GM21619 (cell line): Measurements from ENCODE around the gene PREP.
"Not testable (repeated sequence)": the region's sequence is repeated elsewhere in the genome, so short reads cannot be mapped to it uniquely, and the experiment has no call there.

Experiments
- ATAC-seq: cut with Tn5 transposase; IDR thresholded peaks from one replicate; pipeline ENCODE4 v1.9.1; 2021; ENCODE audit not compliant: unreplicated experiment

Gene PREP

GRCh38 chr6:105346052-105346451 is 56.8 kb downstream of the PREP start:
- no peak for ATAC-seq

DNA sequence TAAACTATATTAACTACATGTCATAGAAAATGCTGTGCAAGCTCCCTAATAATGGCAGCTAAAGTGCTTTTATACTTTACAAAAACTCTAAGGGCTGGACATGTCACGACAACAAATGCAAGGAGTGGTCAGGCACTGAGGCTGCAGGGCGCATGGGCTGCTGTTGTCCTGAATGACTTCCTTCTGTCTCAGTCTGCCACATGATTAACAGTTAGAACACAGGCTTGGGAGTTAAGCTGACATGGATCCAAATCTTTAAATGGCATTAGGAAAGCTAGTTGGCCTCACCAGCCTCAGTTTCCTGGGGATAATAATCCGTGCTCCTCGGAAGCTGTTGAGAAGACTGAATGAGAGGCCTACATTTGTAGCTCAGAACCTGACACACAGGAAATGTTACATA is 57.4 kb downstream of the PREP start:
- ATAC-seq = no peak

DNA sequence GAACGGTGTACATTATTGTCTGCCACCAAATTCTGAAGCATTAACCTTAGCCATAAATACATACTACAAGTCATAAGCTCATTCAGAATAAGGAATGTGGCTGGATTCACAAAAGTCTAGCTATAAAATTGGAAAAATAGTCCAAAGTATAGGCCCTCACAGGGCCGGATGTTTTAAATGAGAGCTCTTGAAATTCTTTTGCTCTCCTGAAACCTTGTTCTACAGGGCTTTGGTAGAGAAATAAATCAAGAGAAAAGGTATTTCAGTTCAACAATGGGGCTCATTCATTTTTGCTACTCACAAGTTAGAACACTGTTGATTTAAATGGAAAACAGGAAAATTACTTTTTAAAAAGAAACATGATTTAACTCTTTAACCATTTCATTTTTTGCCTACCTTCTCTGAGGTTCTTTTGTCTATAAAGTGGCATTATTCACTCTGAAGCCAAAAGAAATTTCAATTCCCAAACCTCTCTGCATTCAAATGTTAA is 58.0 kb downstream of the PREP start:
- ATAC-seq = no peak

DNA sequence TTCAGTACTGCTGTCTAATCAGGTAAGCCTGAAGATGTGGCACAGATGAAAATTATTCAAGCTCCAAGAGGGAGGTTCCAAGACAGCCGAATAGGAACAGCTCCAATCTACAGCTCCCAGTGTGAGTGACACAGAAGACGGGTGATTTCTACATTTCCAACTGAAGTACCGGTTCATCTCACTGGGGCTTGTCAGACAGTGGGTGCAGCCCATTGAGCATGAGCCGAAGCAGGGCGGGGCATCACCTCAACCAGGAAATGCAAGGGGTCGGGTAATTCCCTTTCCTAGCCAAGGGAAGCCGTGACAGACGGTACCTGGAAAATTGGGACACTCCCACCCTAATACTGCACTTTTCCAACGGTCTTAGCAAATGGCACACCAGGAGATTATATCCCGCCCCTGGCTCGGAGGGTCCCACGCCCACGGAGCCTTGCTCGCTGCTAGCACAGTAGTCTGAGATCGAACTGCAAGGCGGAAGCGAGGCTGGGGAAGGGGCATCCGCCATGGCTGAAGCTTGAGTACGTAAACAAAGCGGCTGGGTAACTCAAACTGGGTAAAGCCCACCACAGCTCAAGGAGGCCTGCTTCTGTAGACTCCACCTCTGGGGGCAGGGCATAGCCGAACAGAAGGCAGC is 64.4 kb downstream of the PREP start:
- ATAC-seq = not testable (repeated sequence)

DNA sequence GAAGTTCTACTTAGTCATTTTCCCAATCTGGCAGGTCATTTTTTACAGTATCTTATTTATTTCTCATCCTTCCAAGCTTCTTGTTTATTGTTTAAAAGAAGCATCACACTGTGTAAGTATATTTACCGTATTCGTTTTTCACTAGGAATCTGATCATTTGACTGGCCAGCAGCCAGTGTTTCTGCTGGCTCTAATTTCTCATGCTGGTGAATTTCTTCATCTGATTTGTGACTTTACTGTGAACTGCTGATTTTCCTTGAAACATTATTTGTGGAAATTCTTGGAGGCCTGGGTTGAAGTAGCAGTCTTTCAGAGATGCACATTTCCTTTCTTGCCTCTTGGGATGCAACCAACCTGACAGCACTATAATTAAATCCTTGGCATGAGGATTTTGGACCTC is 65.9 kb downstream of the PREP start:
- ATAC-seq = no peak

DNA sequence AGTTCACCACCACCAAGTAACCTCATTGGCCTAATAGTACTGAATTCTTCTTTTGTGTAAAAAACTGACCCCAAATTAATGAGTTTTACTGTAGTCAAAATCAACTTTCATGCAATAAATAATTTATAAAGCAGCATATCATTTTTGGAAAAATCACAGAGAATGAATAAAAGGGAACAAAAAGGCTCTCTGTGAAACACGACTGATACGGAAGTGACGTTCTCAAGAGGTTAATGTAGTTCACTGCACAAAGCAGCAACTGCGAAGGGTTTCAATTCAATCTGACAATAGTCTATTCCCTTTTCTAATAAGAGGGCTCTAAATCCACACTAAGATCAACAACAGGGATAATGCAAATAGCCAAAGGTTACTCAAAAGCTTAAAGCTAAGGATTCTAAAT is 70.3 kb downstream of the PREP start:
- ATAC-seq = no peak

DNA sequence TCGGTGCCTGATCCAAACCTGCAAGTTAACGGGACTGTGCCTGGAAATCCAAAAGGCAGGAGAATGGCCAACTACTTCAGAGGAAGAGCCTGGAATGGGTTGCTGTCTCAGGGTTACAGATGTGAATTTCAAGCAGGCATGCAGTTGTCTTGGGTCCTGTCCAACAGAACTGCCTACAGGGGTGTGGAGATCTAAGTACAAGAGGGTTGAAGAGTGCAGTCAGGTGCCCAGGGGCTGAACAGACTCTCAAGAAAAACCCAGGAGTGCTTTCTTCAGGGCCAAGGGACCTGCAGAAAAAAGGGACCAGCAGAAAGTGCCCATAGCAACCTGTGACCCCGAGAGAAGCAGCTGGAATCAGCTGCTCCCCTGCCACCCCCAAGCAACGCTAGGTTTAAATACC is 71.0 kb downstream of the PREP start:
- ATAC-seq = no peak

DNA sequence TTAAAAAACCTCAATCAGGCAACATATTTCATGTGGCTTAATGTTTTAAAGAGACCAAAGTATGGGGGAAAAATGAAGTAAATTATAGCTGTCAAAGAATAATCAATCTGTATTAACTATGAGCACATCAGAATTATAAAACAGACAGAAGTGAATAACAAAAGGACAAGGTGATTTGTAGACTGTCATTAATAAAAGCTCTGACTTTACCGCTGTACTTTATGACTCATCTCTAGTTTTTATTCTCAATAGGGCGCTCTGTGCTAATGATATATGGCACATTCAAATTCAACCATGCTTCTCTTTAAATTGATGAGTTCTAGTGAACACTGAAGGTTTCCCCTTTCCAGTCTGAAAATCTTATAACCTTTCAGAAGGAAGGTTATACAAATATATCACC is 72.0 kb downstream of the PREP start:
- ATAC-seq = no peak

DNA sequence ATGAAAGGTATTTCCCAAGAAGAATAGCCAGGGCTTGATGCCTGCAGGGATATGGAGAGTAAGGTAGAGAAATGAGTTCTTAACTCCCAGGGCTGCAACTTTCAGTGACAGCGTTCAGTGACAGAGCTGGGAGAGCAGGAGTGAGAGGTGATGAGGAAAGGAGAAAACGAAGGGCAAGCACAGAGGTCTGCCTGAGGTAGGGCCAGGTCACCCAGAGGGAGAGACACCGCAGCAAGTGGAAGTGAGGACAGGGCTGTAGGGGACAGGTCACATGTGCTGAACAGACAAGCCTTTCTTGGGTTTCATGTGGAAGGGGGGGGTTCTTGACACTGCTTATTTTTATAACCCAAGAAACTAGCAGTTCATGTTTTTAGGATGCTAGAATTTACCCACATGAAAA is 72.5 kb downstream of the PREP start:
- no peak for ATAC-seq

DNA sequence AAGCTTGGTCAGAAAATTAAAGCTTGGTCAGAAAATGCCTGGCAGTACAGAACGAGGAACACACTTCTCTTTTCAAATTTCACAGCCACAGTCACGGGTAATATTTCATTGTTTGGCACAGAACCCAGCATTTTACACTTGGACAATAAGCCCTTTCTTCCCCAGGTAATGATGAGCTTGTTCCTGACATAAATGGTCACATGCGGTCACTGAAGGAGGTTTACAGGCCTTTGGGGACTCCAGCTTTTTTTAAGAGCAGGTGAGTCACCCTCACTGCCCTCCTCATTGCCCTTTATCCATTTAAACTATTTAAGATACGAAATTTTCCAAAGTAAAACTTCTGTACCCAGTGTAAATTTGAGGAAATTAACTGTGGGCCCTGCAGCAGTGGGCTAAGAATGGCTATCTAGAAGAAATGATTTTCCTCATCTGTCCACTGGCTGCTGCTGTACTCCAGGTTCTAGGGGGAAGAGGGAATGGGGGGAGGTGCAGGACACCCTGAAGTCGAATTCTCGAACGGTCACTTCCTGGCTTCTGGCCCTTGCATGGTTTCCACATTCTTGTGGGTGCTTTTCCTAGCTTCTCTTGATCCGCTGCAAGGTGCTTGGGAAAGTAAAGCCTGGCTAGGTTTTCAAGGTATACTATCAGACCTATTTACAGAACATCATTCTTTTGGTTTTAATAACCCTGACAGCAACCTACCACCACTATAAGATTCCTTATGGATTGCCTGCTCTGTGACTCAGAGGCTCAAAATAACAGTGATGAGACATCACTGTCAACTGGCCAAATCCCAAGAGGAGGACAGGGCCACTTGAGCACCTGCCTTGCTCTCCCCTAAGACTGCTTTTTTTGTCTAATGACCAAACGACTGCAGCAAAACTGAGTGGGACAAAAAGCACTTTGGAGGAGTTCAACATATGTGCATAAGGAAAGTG is 75.8 kb downstream of the PREP start:
- ATAC-seq = no peak

- ATAC-seq = no peak
These were observed 76.7 kb downstream of the PREP start for GRCh38 chr6:105326216-105326615.

- ATAC-seq = no peak
These were observed 78.4 kb downstream of the PREP start for GRCh38 chr6:105324386-105324950.

GRCh38 chr6:105322499-105323225 is 80.2 kb downstream of the PREP start:
- no peak for ATAC-seq

DNA sequence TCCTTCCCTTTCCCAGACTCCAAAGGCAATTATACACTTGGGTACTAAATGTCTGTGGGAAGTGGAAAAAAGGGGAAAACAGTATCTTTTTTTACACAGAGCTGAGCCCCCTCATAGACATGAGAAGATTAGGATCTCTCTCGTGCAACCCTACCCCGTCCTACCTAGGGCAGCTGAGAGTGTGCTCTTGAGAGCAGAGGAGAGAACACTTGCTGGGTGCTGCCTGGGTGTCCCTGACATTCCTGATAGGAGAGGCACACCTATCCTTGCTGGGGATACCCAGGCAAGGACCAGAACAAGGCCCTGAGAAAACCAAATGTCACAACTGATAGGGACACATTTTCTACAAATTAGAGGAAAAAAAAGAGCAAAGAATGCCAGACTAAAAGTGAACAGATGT is 81.2 kb downstream of the PREP start:
- ATAC-seq = no peak

DNA sequence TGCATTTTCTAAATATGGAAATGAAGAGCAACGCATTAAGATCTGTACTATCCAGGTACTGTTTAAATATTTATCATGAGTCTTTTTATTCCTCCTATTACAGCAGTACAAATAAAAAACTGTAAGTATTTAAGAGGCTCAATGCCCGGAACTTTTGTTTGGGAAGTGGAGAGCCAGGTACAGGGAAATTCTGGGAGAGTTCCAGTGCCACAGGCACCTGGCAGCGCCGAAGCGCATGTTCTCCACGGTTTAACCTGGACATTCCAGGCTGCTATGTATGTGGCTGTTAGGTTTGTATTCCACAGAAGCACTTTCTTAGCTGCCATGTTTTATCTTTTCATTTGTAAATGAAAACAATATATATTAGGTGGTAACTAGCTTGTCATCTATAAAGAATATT is 81.7 kb downstream of the PREP start:
- no peak for ATAC-seq

- no peak for ATAC-seq
These were observed 82.1 kb downstream of the PREP start for GRCh38 chr6:105320765-105321164.

DNA sequence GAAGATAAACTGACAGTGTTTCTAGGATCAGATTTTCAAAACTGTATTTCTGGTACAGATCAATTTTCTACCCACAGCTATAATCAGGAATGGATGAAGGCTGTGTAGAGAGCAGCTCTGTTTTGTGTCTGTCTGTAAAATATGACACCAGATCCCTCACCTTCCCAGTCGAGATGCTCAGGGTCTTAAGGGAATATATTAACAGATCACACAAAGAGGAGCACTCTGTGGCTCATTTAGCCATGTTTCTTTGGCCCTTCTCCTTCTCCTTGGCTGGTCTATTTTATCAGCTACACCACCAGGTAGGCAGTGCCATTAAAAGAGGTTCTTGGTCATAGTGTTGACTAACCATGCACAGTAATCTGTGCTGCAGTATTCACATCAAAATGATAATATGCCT is 82.6 kb downstream of the PREP start:
- no peak for ATAC-seq

GRCh38 chr6:105319331-105319730 is 83.6 kb downstream of the PREP start:
- no peak for ATAC-seq

DNA sequence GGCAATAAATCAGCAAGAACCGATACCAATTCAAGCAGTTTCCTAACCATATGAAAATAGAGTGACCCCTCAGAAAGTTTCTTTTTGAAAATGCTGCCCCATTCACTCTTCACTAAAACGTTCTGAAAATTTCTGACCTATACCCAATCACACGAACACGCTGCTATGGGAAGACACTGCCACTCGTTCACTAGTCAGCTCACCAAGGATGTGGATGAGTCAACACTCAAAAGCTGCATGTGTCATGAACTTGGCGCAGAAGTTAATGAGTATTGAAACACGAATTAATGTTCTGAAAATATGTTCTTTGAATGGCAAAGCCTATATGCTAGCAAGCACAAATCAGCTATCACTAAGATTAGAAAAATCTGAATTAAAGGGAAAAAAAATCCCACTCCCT is 84.2 kb downstream of the PREP start:
- peak; percentile 62 for ATAC-seq

- no peak for ATAC-seq
These were observed 85.0 kb downstream of the PREP start for GRCh38 chr6:105317607-105318533.
